ENCODE measurements around the gene C17orf100. TPM values are rescaled to one million over a fixed set of nuclear protein-coding genes. Genes with fewer than 3 reads are reported as not detected.

C17orf100 gene
- polyA plus RNA-seq, 1 donor (not counting 4 experiments of a cell fraction or from before 2014, with no cell fraction given) = 0.49 TPM

- TF ChIP-seq EZH2 (IDR thresholded peaks at IDR 0.05; ENCODE audit: low read length) = no peak
- TF ChIP-seq CTCF (optimal IDR thresholded peaks at IDR 0.05 in 1 of 3, IDR thresholded peaks at IDR 0.05 in 1 of 3, conservative IDR thresholded peaks at IDR 0.05 in 1 of 3; ENCODE audit: extremely low read depth in 1 of 3, insufficient read depth in 2 of 3, low read length in 3 of 3) = no peak
Measured at GRCh38 chr17:6700948-6701307, 49.4 kb downstream of the C17orf100 start.

GRCh38 chr17:6701719-6702118 lies 50.2 kb downstream of the C17orf100 start:
- H4K20me1 ChIP-seq (ENCODE audit: control insufficient read depth, extremely low read depth, insufficient read depth, low read length) = no peaks in the 10 kb centered on the region
- H3K9me3 ChIP-seq (ENCODE audit: control insufficient read depth, low read depth, low read length) = no peaks in the 10 kb centered on the region
- no peak overlapping the region for H3K4me3 ChIP-seq (ENCODE audit: control insufficient read depth in 2 of 3, extremely low read depth in 1 of 3, insufficient read depth in 2 of 3, low read depth in 1 of 3, low read length in 3 of 3)
- H3K4me2 ChIP-seq (ENCODE audit: control insufficient read depth, extremely low read depth, insufficient read depth, low read depth, low read length) = no peak overlapping the region
- H3K27me3 ChIP-seq (ENCODE audit: control insufficient read depth, extremely low read depth, insufficient read depth, low read length) = peaks cover 15% of the 10 kb centered on the region
- no peak for FAIRE-seq
- H3K79me2 ChIP-seq (ENCODE audit: control insufficient read depth, insufficient read depth, low read length) = no peaks in the 10 kb centered on the region
- no peak for DNase-seq (ENCODE audit: low read depth, low spot score)
- dilution Hi-C loops (cut with MboI; ENCODE audit: extremely low pct_ligation_motif_present, low sequenced_read_pairs) = no loop called here
- no peaks in the 10 kb centered on the region for H3K36me3 ChIP-seq (ENCODE audit: control insufficient read depth in 2 of 2, extremely low read depth in 1 of 2, insufficient read depth in 2 of 2, low read length in 2 of 2)
- H2AFZ ChIP-seq (ENCODE audit: control insufficient read depth, low read length) = no peak overlapping the region
- no peaks in the 10 kb centered on the region for H3K9me1 ChIP-seq (ENCODE audit: control insufficient read depth, extremely low read depth, insufficient read depth, low read length)
- no peaks in the 10 kb centered on the region for H3K4me1 ChIP-seq (ENCODE audit: control insufficient read depth, extremely low read depth, insufficient read depth, low read length)
- H3K27ac ChIP-seq (ENCODE audit: control insufficient read depth, insufficient read depth, low read length) = no peak overlapping the region
- TF ChIP-seq CTCF (optimal IDR thresholded peaks at IDR 0.05 in 1 of 3, IDR thresholded peaks at IDR 0.05 in 1 of 3, conservative IDR thresholded peaks at IDR 0.05 in 1 of 3; ENCODE audit: extremely low read depth in 1 of 3, insufficient read depth in 2 of 3, low read length in 3 of 3) = peak in 2 of 3 experiments; percentile 41 to 43
- TF ChIP-seq EZH2 (IDR thresholded peaks at IDR 0.05; ENCODE audit: low read length) = no peak
- no peak overlapping the region for H3K9ac ChIP-seq (ENCODE audit: control insufficient read depth, extremely low read depth, insufficient read depth, low read length)

More at GRCh38 chr17:6700948-6701307, 49.4 kb downstream of the C17orf100 start:
- peaks cover 19% of the 10 kb centered on the region for H3K27me3 ChIP-seq (ENCODE audit: control insufficient read depth, extremely low read depth, insufficient read depth, low read length)
- no peak overlapping the region for H3K4me2 ChIP-seq (ENCODE audit: control insufficient read depth, extremely low read depth, insufficient read depth, low read depth, low read length)
- no peaks in the 10 kb centered on the region for H3K9me1 ChIP-seq (ENCODE audit: control insufficient read depth, extremely low read depth, insufficient read depth, low read length)
- H2AFZ ChIP-seq (ENCODE audit: control insufficient read depth, low read length) = no peak overlapping the region
- no peak for DNase-seq (ENCODE audit: low read depth, low spot score)
- H3K9ac ChIP-seq (ENCODE audit: control insufficient read depth, extremely low read depth, insufficient read depth, low read length) = no peak overlapping the region
- no peaks in the 10 kb centered on the region for H3K36me3 ChIP-seq (ENCODE audit: control insufficient read depth in 2 of 2, extremely low read depth in 1 of 2, insufficient read depth in 2 of 2, low read length in 2 of 2)
- no peak overlapping the region for H3K27ac ChIP-seq (ENCODE audit: control insufficient read depth, insufficient read depth, low read length)
- dilution Hi-C loops (cut with MboI; ENCODE audit: extremely low pct_ligation_motif_present, low sequenced_read_pairs) = no loop called here
- H3K79me2 ChIP-seq (ENCODE audit: control insufficient read depth, insufficient read depth, low read length) = no peaks in the 10 kb centered on the region
- no peaks in the 10 kb centered on the region for H3K4me1 ChIP-seq (ENCODE audit: control insufficient read depth, extremely low read depth, insufficient read depth, low read length)
- no peak overlapping the region for H3K4me3 ChIP-seq (ENCODE audit: control insufficient read depth in 2 of 3, extremely low read depth in 1 of 3, insufficient read depth in 2 of 3, low read depth in 1 of 3, low read length in 3 of 3)
- no peaks in the 10 kb centered on the region for H4K20me1 ChIP-seq (ENCODE audit: control insufficient read depth, extremely low read depth, insufficient read depth, low read length)
- no peak for FAIRE-seq
- no peaks in the 10 kb centered on the region for H3K9me3 ChIP-seq (ENCODE audit: control insufficient read depth, low read depth, low read length)

Measured in keratinocyte (primary cell).